ENCODE data around the gene PGA3.
"Not testable (repeated sequence)": the region's sequence is repeated elsewhere in the genome, so short reads cannot be mapped to it uniquely, and the experiment has no call there.

PGA3 gene

DNA sequence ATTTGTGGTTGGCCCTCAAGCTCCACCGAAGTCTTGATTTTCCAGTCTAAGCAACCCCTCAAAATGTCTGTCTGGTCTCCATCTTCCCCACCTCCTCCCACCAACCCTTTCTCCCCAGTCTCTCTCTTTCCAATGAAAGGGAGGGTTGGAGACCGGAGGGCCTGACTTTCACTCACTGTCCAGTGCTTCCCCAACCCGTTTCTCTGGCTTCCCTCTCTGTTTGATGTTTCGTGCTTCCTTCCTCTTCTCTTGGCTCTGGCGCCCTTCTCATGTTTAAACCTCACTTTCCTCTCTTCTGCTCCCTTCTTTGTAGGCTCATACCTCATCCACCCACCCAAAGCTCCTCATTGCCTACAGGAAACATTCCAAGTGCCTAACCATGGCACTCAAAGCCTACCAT, 31.0 kb upstream of the PGA3 start:
- no peak for DNase-seq

DNA sequence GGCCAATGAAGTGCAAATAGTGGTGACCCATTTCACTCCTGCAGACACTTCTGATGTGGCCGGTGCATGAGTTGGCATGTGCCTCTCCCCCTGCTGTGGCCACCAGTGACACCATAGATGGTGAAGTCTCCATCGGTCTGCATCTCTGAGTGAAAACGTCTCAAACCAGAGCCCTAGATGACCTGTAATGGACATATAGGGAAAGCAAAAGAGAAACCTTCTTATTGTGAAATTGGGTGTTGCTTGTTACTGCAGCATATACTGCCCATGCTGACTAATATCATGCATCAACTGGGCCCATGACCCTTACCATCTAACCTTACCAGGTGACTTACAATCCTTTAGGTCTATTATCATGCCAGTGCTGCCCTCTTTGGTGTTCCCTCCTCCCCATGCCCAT, 30.4 kb upstream of the PGA3 start:
- DNase-seq, result no peak

DNA sequence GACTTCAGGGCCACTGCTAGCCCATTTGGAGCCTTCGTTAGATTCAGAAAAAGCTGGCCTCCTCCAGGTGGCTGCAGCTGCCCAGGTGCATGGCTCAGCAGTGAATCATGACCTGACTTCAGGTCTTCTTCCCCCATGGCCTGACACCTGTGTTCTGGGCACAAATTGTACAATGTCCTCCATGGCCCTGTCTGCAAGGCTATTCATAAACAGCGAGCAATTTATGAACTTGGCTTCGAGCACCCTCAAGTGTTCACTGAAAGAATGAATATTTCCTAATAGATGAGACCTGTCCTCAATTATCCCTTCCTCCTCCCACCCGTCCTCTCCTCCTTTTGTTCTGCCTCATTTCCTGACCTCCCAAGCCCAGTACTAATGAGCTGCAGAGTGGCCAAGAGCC, 29.9 kb upstream of the PGA3 start:
- DNase-seq, result peak; percentile 66

DNA sequence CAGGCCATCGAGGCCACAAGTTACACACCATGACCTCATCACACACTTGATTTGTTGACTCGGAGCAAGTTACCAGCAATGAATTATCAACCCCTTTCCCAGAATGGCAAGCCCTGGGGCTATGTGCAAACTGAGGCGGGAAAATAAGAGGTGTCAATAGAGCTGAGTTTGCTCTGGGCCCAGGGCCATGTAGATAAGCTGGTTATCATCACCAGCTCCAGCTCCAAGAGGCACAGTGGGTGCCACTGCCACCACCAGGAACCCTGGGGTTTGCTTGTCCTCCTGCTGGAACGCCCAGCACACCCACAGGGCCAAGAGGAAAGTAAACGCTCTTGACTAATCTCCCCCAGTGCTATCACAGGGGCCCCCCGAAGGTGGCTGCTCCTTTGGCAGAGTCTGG, 29.0 kb upstream of the PGA3 start:
- DNase-seq, result peak; percentile 54

DNA sequence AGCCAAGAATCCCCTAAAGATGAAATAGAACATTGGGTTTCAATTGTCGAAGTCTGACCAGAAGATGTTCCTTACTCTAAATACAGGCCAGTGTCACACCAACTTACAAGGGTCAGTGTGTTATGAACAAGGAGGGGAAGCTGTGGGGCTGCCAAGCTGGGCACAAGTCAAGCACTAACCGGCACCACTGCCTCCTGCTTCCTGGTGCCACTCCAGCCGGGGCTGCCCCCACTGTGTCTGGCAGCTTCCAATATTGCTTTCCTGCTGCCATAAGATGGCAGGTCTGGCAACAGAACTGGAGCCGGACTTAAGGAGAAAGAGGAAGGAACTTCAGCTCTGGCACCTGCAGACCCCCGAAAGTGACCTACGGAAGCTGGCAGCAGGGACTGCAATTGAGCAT, 28.4 kb upstream of the PGA3 start:
- no peak for DNase-seq

DNA sequence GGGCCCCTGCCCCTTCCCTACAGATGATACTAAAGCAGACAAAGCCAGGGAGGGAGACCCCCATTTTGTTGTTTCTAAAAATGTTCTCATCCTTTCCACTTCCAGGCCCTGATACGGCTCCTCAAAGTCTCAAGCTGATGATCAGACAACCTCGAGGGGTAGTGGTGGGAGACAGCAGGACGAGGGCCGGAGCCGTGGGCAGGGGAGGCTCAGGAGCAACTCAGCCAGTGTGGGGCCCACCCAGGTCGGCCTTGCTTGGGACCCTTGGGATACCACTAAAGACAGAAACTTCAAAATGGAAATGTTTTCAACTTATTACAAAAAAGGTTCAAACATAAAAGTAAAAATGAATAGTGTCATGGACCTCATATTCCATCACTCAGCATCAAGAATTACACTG, 26.9 kb upstream of the PGA3 start:
- no peak for DNase-seq

DNA sequence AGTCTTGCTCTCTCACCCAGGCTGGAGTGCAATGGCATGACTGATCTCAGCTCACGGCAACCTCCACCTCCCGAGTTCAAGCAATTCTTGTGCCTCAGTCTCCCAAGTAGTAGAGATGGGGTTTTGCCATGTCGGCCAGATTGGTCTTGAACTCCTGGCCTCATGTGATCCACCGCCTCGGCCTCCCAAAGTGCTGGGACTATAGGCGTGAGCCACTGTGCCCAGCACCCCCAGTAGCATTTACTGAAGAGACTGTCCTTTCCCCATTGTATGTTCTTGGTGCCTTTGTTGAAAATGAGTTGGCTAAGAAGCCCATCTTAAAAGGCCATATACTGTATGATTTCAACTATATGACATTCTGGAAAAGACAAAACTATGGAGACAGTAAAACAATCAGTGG, 23.1 kb upstream of the PGA3 start:
- not testable (repeated sequence) for DNase-seq

DNA sequence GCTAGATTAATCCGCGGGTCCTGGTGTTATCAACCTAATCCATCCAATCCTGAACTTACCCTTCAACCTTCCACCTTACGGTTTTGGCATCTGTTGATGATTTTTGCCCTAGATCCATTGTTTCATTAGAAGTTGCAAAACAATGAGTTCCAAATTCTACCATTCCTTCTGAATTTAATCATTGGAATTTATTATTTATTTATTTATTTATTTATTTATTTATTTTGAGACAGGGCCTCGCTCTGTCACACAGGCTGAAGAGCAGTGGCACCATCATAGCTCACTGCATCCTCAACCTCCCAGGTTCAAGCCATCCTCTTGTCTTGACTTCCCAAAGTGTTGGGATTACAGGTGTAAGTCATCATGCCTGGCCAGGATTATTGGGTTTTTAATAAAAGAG, 21.8 kb upstream of the PGA3 start:
- DNase-seq, result no peak

DNA sequence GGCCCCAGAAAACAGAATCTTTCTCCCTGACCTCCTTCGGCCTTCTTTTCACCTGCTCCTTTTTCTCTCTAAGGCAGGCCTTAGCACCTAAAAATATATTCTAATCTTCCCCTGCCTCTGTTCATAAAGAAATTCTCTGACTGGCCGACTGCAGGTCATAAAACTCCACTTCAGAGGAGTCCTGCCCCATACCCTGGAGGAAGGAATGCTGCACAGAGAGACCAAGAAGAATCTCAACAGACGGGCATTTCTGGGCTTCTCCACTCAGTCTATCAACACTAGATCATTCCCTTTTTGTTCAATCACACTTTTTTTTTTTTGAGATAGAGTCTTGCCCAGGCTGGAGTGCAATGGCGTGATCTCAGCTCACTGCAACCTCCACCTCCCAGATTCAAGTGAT, 19.7 kb upstream of the PGA3 start:
- DNase-seq, result no peak

DNA sequence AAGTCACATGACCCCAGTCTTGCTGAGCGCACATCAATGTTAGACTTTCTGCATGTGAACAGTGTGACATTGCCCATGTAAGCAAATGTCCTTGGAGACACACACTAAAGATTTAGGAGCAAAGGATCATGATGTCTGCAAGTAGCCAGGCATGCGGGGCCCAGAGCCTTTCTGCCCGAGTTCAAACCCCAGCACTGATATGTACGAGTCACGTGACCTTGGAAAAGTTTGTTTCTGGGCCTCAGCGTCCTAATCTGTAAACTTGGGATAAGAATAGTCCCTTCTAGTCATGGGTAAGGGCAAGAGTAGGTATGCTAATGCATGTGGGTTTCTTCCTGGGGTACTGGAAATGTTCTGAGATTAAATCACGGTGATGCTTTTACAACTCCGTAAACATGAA, 16.8 kb upstream of the PGA3 start:
- no peak for DNase-seq

DNA sequence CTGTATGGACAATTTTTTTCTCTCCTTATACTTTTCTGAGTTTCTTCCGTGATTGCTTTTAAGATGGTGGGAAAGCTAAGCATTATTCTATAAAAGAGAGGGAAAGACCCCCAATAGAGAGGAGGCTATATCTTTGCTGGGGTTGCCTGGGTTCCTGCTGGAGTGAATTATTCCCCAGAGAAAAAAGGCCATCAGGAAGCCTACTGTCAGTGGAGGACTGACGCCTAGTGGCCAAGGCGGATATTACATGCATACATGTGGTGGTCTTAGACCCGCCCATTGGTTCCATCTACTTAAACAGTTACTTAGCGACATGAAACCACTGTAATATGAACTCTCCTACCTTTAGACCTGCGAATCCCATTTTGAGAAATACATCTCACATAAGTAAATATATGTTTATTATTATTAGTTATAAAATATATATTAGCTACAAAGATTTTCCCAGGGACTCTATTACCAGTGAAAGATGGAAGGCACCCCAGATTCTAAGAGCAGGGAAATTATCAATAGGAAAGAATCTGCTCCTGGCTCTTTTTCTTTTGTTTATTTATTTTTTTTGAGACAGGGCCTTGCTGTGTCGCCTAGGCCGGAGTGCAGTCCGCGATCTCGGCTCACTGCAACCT, 15.7 kb upstream of the PGA3 start:
- DNase-seq, result peak; percentile 89

DNA sequence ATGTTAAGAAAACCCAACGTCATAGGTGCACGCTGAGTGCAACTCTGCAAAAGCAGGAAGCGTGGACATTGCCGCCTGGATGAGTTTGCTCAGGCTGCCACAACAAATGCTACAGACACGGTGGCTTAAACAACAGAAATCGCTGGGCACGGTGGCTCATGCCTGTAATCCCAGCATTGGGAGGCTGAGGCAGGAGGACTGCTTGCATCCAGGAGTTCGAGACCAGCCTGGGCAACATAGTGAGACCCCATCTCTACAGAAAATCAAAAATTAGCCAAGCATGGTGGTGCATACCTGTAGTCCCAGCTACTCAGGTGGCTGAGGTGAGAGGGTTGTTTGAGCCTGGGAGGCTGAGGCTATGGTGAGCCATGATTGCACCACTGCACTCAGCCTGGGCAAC, 13.4 kb upstream of the PGA3 start:
- no peak for DNase-seq

DNA sequence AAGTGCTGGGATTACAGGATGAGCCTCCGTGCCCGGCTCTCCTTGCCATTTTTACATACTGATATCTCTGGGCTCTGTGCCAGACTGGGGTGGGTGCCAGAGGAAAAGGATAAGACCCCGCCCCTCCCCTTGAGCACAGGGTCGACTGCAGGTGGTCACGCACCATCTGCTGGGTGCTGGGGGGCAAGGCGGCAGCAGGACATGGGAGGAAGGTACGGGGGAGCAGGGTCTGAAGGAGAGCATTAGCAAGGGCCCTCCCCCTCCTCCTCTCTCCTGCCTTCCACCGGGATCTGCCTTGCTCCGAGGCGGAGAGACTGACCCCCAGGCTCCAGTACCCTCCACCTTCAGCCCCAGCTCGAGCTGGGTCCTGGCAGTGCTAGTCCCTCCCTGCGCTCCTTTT, 9.7 kb upstream of the PGA3 start:
- peak; percentile 85 for DNase-seq

DNA sequence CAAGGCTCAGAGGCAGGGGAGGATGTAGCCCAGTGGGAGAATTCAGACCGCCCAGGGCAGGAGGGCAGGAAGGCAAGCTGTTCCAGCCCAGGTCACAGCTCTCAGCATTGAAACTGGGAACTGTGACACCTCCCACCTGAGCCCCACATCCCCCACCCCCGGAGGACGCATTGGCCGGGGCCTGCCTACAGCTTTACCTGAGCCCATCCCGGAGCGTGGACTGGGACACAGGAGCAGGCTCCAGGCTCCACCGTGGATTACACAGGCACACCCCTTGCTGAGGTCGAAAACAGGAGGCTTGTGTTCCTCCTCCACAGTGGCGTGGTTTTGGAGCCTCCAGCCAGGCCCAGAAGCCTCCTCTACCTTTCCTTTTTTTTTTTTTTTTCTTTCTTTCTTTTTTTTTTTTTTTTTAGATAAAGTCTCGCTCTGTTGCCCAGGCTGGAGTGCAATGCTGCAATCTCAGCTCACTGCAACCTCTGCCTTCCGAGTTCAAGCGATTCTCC, 9.1 kb upstream of the PGA3 start:
- DNase-seq, result no peak

DNA sequence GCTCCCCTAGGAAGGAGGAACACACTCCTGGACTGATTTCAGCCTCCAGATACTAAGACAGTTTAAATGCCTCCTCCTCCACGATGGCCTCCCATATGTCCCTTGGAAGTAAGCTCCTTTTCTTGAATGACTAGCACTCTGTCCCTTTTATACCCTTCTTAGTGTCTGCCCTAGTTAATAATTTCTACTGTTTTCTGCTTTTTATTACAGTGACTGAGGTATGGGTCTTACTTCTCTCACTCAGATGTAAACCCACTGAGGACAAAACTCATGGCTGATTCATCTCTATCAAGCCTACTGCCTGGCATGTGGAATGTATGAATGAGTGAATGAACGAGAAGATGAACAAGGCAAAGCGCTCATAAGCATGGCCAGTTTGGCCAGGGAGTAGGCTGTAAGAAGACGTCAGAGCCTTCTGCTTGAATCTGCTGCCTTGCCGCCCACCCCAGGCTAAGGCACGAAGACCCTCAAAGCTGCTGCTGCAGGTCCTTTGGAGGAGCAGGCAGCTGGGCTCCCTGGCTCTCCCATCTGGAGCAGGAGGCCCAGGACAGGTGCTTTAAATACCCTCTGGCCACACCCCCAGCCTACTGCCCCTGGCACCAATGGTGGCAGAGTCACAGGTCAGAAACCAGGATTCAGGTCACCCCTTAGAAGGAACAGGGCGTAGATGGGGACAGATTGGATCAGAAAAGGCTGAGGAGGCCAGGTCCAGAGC, 8.2 kb upstream of the PGA3 start:
- DNase-seq, result no peak

DNA sequence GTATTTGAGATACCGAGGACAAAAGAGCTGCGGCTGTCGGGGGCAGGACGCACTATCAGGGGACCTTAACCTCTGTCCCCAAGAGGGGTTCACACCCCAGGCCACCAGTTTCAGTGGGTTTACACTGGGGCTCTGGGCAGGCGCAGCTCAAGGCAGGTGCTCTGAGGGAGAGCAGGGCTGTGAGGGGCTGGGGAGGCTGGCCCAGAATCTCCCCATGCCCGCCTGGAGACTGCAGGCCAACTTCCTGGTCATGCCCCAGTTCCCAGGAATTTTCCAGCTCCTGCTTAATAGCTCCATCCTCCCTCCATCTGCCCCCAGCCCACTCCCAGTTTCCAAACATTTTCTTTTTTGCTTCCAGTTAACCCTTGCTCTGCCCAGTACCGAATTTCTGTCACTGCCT, 7.6 kb upstream of the PGA3 start:
- no peak for DNase-seq

DNA sequence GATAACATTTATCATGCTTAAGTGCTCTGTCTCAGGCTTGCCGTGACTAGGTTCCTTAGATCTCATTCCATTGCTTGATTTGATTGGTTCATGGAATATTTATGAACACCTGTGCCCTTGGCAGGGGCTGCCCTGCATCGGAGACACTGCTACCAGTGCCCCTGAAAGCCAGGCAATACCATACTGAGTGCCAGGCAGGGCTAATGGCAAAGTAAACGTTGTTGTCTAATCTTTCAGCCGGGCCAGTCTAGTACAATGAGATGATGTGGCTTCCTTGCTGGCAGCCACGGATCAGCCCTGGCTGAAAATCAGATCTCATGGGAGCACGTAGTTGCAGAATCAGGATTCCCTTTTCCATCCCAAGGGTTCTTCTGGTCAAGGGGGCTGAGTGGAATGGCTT, 5.0 kb upstream of the PGA3 start:
- DNase-seq, result peak; percentile 33

DNA sequence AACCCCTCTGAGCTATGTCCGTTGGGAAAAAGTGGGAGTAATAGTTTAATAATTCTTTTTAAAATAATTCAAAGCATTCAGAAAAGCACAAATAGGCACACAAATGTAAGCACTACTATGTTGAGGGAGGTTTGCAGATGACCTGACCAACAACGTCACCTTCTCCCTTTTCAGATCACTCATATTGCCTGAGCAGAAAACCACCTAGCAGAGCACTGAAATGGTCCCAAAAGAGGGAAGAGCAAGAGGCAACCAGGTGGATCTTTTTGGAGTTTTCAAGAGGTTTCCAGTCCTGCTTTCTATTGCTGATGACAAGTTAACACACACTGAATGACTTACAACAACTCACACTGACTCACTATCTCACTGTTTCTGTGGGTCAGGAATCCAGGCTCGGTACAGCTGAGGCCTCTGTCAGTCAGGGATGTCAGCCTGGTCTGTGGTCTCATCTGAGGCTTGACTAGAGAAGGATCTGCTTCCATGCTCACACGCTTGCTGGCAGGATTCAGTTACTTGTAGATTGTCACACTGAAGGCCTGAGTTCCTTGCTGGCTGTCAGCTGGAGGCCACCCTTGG, 4.3 kb upstream of the PGA3 start:
- DNase-seq, result no peak

DNA sequence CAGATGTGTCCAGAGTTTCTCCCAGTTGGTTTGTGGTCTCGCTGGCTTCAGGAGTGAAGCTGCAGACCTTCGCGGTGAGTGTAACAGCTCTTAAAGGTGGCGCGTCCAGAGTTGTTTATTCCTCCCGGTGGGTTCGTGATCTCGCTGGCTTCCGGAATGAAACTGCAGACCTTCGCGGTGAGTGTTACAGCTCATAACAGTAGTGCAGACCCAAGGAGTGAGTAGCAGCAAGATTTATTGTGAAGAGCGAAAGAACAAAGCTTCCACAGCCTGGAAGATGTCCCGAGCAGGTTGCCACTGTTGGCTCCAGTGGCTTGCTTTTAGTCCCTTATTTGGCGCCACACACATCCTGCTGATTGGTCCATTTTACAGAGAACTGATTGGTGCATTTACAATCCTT, 1.8 kb upstream of the PGA3 start:
- DNase-seq, result no peak

DNA sequence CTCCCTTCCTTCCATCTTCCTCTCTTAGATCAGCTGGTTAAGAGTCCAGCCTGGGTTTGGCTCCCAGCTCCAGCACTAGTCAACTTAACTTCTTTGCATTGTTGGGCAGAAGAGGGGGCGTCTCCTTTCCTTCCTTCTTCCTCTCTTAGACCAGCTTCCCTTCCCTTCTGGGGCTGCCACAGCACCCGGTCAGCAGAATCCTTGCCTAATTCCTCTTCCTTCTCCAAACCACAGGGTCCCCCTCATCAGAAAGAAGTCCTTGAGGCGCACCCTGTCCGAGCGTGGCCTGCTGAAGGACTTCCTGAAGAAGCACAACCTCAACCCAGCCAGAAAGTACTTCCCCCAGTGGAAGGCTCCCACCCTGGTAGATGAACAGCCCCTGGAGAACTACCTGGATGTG, 558 bp downstream of the PGA3 start:
- not testable (repeated sequence) for DNase-seq

DNA sequence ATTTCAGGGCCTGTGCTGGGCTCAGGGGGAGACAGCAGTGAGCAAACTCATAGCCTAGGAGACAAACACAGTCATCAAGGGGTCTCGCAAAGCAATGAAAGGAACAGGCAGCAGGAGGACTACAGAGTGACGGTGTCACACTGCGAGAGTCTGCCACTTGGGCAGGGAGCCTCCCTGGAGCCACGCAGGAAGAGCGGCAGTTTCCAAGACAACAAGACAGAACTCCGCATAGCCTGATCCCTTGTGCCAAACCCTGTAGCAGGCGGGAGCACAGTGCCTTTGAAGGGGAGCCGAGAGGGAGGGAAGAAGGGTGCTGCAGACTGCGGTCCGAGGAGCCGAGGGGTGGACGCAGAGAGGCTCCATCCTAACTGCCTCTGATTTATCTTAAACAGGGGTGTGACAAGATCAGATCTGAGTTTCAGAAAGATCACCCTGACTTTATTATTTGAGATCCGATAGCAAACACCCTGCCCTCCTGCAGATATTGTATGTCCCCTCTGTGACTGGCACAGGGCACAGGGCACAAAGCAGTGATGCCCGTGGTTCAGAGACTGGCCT, 1.3 kb downstream of the PGA3 start:
- peak; percentile 38 for DNase-seq

DNA sequence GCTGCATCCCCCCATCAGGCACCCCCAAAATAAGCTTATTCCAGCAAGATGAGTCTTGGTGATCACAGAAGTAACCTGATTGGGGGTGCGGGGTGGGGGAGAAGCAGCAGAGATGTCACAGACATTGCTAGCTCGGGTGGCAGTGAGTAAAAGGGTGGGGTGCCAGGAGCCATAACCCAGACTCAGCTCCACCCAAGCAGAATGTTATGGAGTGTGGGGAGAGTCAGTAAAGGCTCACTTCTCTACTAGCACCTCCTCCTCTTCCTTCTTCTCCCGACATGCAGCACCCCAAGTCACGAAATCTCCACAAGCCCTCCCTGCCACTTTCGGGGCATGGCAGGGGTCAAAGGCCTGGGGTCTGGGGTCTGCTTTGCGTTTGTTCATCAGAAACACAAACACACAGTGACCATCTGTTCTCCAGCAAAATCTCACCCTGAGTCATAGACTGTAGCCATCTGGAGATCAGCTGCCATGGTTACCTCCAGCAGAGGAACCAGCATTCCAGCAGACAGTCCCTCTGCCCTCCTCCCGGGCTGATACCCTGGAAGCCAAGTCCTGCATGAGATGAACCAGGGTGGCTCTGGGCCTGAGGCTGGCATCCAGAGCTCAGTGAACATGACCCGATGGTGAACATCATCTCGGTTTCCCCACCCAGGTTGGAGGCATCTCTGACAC, 4.5 kb downstream of the PGA3 start:
- not testable (repeated sequence) for DNase-seq

DNA sequence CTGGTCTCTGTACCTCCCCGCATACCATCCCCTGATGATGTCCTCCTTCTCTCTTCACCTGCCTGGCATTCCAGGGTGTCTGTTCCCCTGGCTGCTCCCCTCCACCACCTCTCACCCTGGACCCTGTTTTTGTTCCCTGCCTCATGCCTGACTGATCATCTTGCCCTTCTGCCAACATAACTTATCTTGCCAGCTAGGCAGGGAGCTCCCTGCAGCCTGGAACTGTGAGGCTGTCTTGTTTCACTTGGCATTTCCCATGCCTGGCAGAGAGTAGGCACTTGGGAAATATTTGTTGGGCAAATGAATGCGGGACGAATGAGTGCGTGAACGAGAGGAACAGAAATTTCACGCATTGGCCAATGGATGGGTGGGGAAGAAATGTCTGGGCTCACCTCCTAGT, 7.3 kb downstream of the PGA3 start:
- not testable (repeated sequence) for DNase-seq

Measured in NCI-H69 (cell line).